Epithelial cell of prostate (primary cell): ENCODE data around the gene IGF2BP1.
"Not testable (repeated sequence)": the region's sequence is repeated elsewhere in the genome, so short reads cannot be mapped to it uniquely, and the experiment has no call there.

ENCODE experiments used
- DNase-seq: peaks from one replicate; pipeline ENCODE4 v3.0.0-alpha.2; 2011; ENCODE audit warnings: low read depth, low spot score
- H3K27ac ChIP-seq: fragments of 450-650 bp; 2 replicates; pipeline ENCODE4 v1.5.1; 2017; ENCODE audit warnings: mild to moderate bottlenecking

IGF2BP1 gene

GRCh38 chr17:48995304-48995973, 1.7 kb upstream of the IGF2BP1 start:
- no peak for DNase-seq
- no peak overlapping the region for H3K27ac ChIP-seq

DNA sequence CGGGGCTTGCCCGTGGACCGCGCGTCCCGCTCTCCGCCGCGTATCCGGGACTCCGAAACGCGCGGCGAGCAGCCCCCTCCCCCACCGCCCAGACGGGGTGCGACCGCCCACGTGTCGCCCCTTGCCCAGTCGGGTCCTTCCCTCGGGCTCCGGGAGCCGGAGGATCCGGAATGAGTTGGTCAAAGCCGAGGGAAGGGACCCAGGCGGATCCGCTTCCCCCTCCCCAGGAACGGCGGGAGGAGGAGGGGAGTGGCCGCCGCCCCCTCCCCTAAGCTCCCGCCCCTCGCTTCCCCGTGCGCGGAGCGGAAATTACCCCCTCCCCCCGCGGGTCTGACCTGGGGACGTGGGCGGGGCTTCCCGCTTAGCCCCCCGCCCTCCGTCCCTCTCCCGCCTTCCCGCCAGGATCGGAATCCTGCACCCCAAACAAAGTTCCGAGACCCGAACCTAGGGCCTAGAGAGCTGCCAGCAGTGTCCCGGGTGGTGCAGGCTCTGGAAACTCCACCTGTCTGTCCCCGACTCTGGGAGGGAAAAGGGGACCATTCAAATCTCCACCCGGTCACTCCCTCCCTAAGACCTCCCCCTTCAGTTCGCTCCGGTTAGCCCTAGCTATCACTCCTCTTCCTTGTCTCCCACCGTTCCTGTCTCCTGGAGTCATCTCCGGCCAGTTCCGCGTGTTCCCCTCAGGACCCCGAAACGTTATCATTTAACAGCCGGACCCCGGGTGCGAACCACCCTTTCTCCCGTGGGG, 1.0 kb upstream of the IGF2BP1 start:
- DNase-seq, result no peak
- H3K27ac ChIP-seq, result no peak overlapping the region

- DNase-seq, result no peak
- no peak overlapping the region for H3K27ac ChIP-seq
Observed at GRCh38 chr17:48996722-48997102, 473 bp upstream of the IGF2BP1 start.

DNA sequence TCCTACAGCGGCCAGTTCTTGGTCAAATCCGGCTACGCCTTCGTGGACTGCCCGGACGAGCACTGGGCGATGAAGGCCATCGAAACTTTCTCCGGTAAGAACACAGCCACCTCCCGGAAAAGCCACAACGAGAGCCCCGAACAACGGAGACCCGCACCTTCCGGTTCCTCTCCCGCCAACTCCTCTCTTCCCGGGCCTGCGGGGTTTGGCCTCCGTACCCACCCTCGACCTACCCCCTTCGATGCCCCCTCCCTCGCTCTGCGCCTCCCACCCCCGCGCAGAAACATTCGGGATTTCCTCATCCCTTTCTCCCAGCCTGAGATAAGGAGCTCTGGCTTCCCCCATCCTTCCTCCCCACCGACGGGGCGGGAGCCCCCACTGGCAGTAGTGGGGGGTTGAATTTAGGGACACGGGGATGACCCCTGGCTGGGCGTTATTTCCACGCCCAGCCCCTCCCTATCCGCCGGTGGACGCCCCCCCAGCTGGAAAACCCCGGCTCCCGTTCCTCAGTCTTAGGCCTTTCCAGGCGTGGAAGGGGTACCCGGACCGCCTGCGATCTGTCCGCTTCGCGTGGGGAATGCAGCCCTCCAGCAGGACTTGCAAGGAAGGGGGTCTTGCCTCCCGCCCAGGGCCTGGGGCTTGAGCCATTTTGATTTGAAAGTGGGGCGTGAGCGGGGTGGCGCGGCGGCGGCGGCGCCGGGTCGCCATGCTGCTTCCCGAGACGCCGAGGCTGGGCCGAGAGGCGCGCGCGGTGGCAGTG, 822 bp downstream of the IGF2BP1 start:
- H3K27ac ChIP-seq, result no peak overlapping the region
- no peak for DNase-seq

DNA sequence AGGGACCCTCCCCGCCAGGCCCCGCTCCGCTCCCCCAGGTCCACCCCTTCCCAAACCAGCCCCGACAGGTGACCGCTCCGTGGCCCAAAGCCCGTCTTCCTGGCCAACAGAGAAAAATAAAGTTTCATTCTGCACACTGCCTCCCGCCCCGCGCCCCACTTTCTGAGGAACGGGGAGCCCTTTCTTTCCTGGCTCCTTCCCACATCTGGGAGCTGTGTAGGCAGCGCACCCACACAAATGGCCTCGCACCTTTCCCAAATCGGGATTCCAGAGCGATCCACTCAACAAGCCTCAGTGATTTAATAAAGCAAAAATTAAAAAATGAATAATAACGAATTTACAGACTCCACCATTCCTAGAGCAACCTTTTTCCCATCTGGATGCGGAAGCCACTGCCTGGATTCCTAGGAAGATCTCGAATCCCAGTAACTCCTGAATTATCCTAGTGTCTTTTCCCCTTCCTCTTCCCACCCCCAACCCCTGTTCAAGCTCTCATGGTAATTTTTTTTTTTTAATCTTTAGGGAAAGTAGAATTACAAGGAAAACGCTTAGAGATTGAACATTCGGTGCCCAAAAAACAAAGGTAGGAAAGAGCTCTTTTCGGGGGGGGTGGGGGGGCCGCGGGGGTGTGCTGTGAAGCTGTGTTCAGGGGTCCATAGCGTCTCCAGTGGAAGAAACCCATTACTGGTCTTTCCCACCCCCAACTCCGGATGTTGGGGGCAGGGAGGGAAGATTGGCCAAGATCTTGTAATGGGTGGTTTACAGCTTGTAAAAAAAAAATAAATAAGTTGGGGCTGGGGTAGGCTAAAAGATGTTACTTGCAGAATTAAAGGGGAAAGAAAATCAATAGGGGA, 1.6 kb downstream of the IGF2BP1 start:
- no peak for DNase-seq
- no peak overlapping the region for H3K27ac ChIP-seq

DNA sequence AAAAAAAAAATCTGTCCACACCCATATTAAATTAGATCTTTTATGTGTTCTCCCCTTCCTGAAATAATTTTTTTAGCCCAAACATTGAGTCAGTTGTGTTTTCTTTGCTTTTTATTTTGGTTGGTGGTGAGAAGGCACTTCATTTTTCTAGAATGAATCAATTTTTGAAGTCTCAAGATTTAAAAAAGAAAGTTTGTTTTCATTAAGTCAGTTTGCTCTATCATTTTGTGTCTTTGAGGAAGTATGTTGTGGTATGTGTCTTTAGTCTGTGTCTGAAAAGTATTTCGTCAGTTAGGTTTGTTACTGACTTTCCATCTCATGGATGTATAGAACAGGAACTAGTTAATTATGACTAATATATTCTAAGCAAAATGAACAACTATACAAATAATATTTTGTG, 3.8 kb downstream of the IGF2BP1 start:
- H3K27ac ChIP-seq, result no peak overlapping the region
- no peak for DNase-seq

DNA sequence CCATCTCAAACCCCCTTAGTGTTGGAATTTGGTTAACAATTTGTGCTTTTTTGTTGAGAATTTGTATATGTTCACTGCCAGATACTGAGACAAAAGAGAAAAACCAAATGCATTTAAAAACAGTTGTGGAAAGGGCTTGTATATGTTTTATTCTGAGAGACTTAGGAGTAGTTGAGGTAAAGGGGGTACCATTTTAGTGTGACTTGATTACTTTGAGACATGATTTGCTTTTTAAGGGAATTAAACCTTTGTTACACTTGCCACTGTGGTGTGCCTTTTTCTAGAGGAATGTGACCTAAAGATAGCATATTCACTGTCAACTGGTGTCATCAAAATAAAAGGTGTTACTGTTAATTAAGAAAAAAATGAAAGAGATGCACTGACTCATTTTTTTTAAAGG, 4.5 kb downstream of the IGF2BP1 start:
- no peak overlapping the region for H3K27ac ChIP-seq
- no peak for DNase-seq

GRCh38 chr17:49002331-49002730, 5.1 kb downstream of the IGF2BP1 start:
- H3K27ac ChIP-seq, result no peak overlapping the region
- no peak for DNase-seq

- no peak overlapping the region for H3K27ac ChIP-seq
- no peak for DNase-seq
Observed at GRCh38 chr17:49002766-49003165, 5.6 kb downstream of the IGF2BP1 start.

GRCh38 chr17:49003557-49004511, 6.6 kb downstream of the IGF2BP1 start:
- no peak for DNase-seq
- no peak overlapping the region for H3K27ac ChIP-seq

GRCh38 chr17:49005140-49005539, 8.0 kb downstream of the IGF2BP1 start:
- no peak for DNase-seq
- H3K27ac ChIP-seq, result no peak overlapping the region

GRCh38 chr17:49008908-49009307, 11.7 kb downstream of the IGF2BP1 start:
- H3K27ac ChIP-seq, DNase-seq: not testable (repeated sequence)

- no peak for DNase-seq
- no peak overlapping the region for H3K27ac ChIP-seq
Observed at GRCh38 chr17:49012769-49013255, 15.6 kb downstream of the IGF2BP1 start.

DNA sequence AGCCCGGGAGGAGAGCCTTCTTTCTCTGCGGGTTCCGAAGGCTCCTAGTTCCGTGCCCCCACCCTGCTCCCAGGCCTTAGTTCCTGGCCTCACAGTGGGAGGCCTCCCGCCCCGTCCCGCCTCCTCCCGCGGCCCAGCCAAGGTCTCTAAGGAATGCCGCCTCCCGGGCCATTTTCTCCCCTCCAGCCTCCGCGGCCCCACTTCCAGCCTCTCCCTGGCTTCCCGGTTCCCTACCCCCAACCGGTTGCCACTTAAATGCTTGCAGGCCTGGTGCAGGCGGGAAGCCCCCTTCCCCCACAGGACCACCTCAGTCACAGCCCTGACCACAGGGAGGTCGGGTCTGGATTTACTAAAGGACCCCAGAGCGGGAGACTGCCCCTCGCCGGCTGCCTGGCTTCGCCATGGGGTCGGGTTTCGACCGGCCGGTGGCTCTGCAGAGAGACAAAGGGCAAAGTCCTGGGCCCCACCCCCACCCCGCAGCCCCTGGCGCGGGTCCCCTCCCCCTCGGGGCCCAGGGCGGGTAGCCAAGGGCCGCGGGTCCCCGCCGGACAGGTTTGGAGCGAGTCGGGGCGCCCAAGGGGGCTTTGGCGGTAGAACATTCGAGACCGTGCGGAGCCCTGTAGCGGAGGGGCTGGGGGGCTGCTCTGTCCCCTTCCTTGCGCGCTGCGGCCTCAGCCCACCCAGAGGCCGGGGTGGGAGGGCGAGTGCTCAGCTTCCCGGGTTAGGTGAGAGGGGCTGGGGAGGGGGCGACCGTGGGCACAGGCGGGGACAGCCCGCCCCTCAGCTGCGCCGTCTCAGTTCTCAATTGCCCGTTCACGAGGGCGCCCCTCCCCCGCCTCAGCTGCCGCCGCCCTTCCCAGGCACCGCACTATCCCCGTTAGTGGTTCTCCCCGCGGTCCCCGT, 16.4 kb downstream of the IGF2BP1 start:
- no peak for DNase-seq
- H3K27ac ChIP-seq, result no peak overlapping the region

GRCh38 chr17:49015179-49015923, 18.2 kb downstream of the IGF2BP1 start:
- DNase-seq, result no peak
- H3K27ac ChIP-seq, result no peak overlapping the region

DNA sequence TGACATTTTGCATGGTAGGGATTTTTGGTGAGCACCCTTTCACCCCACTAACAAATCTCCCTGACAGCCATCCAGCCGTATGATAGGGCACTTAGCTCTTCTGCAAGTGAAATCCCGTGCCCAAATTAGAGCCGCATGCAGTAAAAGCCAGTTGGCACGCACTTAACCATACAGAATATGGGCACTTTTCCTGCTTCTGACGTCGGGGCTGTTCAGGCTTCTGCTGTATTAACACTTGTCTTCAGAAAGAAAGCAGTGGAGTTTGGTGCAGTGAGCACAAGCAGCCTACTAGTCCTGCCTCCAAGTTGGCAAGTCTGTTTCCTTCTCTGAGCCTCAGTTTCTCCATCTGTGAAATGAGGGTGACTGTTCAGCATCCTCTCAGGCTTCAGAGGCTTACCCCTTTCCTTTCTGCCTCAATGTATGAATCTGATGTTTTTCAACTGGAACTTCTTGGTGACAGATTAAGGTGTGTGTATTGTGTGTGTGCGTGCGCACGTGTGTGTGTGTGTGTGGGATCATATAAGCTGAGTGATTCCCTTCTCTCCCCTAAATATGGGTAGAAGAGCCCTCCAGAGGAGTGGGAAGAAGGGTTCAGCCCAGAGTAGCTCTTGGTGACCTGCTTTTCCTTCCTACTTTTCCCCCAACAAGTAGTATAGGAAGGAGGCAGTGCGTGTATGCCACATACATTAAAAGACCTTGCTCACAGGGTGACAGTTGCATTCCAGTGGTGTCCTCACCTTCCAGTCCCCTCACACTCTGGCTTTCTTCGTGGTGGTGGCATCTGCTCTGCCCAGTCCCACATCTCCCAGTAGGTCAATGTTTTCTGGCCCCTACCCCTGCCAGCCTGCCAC, 19.0 kb downstream of the IGF2BP1 start:
- DNase-seq, result no peak

More for the DNA sequence above, 19.0 kb downstream of the IGF2BP1 start:
- H3K27ac ChIP-seq, result no peak overlapping the region
